Subcutaneous adipose tissue (tissue), 4 donors: ENCODE data around the gene TAS2R30. TPM values are rescaled to one million over a fixed set of nuclear protein-coding genes. Genes with fewer than 3 reads are reported as not detected.

ENCODE experiments used
- CTCF ChIP-seq: fragments of 450-650 bp; IDR thresholded peaks from one replicate; pipeline ENCODE4 v1.5.1; 2016; ENCODE audit warnings: low read depth, mild to moderate bottlenecking, control low read depth, antibody characterized with exemption, moderate library complexity
- total RNA-seq, 4 donors: library from RNA; depleted of rRNA; stranded (reverse); fragments of >200 nt; gene quantifications; one replicate each; pipeline ENCODE4 v1.1.0, GENCODE V29; 2016

The TAS2R30 gene
- total RNA-seq, 4 donors from 2014 or later: 5.1 to 17.9 (median 11.8) TPM

DNA sequence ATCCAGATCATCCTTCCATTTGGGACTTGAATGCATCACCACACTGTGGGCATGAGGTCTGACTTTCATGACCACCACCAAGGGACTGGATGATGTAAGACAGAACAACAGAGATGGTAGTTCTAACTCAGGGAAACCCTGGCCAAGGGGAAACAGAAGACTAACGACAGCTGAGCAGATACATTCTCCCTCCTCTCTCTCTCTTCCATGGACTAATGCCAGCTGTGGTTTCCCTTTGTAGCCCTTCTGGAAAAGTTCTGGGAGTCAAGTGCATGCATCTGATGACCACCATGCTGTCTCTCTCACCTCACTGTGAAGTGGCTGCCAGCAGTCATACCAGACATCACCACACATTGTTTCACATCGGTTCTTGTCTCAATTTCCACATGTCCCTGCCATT lies 3.4 kb downstream of the TAS2R30 start:
- no peak for TF ChIP-seq CTCF

DNA sequence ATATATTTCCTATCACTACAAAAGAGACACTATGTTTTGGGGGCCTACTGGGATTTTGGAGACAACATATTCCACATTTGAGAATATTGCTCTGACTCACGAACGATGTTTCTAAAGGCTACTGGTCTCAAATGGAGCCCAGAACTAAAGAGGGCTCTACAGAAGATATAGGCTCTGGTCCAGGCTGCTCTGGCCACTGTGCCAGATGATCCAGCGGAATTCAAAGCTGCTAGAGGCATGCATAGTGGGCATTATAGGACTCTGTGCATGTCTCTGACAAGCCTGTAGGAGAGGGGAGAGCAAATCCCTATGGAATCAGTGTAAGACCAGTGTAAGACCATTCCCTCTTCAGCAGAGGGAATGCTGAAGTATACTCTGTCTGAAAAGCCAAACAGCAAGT lies 4.1 kb downstream of the TAS2R30 start:
- no peak for TF ChIP-seq CTCF

- no peak for TF ChIP-seq CTCF
Observed at GRCh38 chr12:11108862-11109261, 25.6 kb downstream of the TAS2R30 start.

- no peak for TF ChIP-seq CTCF
Observed at GRCh38 chr12:11107719-11108118, 26.7 kb downstream of the TAS2R30 start.

DNA sequence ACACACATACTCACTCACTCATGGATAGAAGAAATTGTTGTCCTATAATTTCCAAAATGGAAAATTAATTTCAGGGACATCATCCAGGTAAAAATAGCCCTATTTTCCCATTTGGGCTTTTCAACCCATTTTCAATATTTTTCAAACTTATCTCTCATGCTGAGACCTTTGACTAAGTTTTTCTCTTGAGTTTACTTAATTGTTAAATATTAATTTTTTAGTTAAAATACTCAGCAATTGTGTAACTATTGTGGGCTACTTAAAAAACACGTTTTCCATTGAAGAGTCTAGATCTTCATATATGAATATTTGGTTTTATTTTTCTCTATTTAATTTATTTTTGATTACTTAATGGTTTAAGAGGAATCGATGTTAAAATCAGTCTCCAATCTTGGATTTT lies 28.2 kb downstream of the TAS2R30 start:
- TF ChIP-seq CTCF: no peak

DNA sequence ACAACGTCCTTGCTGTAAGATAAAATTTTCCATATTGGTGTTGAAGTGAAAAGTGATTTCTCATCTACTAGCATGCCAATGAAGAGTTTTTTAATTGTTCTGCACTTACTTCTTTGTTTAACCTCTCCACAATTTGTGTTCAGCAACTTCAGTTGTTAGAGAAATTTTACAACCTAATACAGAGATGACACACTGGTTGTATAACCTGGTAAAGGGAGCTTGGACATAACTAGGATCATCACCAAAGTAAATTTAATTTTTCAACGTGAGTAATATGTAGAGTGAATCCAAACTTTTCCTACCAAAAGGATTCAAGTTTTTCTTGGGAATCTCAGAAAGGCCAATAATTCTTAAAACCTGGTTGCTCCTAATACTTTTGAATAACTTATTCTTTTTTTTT lies 28.9 kb downstream of the TAS2R30 start:
- TF ChIP-seq CTCF: no peak

DNA sequence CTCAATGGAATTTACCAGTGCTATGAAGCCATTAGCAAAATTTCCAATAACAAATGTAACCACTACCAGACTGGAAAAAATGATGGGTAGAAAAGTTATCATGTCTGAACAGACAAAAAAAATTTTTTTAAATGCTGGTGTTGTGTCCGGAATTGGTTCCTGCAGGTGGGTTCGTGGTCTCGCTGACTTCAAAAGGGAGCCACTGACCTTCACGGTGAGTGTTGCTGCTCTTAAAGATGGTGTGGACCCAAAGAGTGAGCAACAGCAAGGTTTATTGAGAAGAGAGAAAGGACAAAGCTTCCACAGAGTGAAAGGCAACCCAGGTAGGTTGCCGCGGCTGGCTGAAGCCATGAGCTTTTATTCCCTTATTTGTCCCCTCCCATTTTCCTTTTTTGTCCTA lies 42.3 kb downstream of the TAS2R30 start, which contains the start of gene TAS2R43:
Gene TAS2R43 (minus strand): TSS at position 186 of the 400 bp plus-strand sequence. CDS start 84 bp downstream, at position 102.
- TF ChIP-seq CTCF: no peak

DNA sequence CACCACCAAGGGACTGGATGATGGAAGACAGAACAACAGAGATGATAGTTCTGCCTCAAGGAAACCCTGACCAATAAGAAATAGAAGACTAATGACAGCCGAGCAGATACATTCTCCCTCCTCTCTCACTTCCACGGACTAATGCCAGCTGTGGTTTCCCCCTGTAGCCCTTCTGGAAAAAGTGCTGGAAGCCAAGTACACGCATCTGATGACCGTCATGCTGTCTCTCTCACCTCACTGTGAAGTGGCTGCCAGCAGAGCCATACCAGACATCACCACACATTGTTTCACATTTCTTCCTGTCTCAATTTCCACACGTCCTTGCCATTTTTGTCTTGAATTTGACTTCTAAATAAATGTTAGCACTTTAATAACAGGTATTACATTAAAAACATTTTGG lies 45.2 kb downstream of the TAS2R30 start:
- no peak for TF ChIP-seq CTCF
